NCI-H1694 (cell line): ENCODE measurements around the gene EZR.

Source experiments
- DNase-seq: peaks from one replicate; lab custom pipeline; 2025; lab: John Stamatoyannopoulos, UW

EZR gene

DNA sequence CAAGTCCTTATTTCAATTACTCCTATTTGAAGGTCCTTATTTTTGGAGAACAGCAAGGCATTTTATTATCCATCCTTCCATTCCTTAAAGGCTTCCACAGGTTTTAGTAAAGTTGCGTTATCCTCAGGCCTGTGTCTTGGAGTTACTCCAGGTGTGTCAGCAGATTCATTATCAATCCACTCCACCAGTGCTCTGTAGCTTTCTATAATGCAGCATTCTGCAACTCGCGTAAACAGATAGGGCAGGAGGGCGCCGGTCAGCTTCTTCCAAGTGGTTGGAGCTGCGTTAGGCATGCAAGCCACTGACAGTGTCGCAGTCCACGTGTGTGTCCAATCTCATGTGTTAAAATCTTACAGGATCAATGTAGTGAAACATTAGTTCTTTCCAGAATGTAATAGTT lies 93.5 kb downstream of the EZR start:
- DNase-seq, result no peak

DNA sequence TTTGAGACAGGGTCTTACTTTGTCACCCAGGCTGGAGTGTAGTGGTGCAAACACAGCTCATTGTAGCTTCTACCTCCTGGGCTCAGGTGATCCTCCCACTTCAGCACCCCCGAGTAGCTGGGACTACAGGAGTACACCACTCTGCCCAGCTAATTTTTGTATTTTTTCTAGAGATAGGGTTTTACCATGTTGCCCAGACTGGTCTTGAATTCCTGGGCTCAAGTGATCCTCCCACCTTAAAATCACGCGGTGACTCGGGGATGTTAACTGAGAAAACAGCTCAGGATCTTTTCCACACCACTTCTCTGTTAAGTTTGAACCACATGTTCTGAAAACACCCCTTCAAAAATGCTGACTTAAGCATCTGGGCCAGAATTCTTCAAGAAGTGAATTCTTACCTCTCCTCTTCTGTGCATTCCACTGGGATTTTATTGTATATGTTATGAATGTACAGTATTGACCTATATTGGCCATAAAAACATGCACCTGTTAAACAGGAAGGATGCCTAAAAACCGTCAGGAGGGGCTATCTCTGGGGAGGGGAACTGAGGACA lies 96.9 kb downstream of the EZR start:
- DNase-seq, result no peak

DNA sequence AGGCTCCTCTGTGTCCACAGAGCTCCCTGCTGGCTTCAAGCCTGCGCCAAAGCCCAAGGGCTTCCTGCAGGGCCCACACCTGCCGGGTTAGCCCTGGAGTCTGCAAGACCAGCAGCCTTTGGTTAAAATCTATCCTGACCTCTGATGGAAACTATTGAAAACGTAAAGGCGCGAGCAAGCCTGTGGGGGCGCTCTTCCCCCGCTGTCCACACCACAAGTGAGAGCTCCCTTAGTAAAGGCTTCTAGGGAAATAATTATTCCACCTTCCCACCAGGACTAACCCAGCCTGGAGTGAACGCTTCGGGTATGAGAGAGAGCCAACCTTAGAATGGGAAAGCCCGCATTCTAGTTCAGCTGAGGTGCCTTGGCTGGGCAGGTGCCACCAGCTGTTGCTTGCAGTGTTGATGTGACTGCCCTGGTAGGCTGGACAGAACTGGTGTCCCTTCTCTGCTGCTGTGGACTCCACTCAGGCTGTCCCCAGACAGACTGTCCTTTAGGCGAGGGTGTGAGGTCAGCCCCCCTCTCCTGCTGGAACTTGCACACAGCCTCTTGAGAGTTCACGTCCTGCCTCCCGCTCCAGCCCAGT lies 100.6 kb downstream of the EZR start:
- no peak for DNase-seq

DNA sequence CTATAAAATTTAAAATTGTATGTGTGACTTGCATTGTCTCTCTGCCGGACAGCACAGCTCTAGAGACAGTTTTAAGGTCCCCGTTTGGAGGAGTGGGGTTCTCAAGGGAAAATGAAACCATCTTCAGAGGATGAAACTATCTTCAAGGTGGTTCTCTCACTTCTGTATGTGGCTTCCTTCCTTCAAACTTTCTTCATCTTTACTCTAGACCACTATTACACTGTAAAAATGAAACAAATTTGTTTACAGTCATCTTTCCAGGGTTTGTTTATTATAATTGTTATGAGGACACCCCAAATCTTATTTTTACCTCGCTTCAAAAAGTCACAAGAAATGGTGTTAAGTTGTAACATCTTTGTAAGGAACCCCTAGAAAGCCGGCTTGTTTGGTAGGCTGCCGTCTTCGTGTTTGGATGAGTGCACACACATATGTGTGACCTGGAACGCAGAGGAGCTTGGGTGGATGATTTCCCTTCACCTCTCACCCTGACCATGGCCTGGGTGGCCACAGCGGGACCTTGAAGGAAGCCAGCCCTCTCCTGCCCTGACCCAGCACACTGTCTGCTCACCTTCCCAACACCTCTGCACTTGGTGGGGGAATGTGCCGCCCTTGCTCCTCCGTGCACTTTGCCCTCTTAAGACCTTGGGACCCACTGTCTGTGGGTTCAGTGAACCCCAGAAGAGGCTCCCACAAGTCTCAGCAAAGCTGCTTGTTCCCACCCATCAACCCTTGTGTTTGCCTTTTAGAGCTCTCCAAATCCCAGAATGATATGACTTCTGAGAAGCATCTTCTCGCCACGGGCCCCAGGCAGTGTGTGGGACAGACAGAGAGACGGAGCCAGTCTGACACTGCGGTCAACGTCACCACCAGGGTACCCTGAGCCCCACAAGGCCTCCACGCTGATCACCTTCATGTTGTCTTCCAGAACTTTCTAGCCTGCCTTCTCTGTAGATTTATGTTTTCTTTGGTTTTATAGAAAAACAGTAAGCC lies 101.5 kb downstream of the EZR start:
- no peak for DNase-seq
